HEK293 (cell line): Measurements from ENCODE around the gene C3.

Experiments used
- KLF1 ChIP-seq: fragments of 450-650 bp; formaldehyde crosslinking; IDR thresholded peaks from 2 replicates; pipeline ENCODE4 v1.5.1; 2016; ENCODE audit warnings: missing biosample characterization, missing genetic modification characterization
- KLF9 ChIP-seq: fragments of 450-650 bp; formaldehyde crosslinking; IDR thresholded peaks from 2 replicates; pipeline ENCODE4 v1.5.1; 2016; ENCODE audit warnings: missing biosample characterization, missing genetic modification characterization, low read depth
- MZF1 ChIP-seq: fragments of 450-650 bp; formaldehyde crosslinking; IDR thresholded peaks from 2 replicates; pipeline ENCODE4 v1.5.1; 2017; ENCODE audit warnings: missing biosample characterization, missing genetic modification characterization, borderline replicate concordance
- SETDB1 ChIP-seq: IDR thresholded peaks from one replicate; pipeline ENCODE4 v1.6.1; 2017; ENCODE audit warnings: mild to moderate bottlenecking, low read length, moderate library complexity, mixed read lengths; ENCODE audit not compliant: insufficient read length
- SP2 ChIP-seq: fragments of 450-650 bp; formaldehyde crosslinking; IDR thresholded peaks from 2 replicates; pipeline ENCODE4 v1.5.1; 2016; ENCODE audit warnings: missing biosample characterization, missing genetic modification characterization
- ZBTB17 ChIP-seq: fragments of 450-650 bp; formaldehyde crosslinking; IDR thresholded peaks from 2 replicates; pipeline ENCODE4 v1.5.1; 2016; ENCODE audit warnings: missing biosample characterization, missing genetic modification characterization
- ZBTB48 ChIP-seq: fragments of 450-650 bp; formaldehyde crosslinking; IDR thresholded peaks from 2 replicates; pipeline ENCODE4 v1.5.1; 2016; ENCODE audit warnings: missing biosample characterization, missing genetic modification characterization
- ZBTB8A ChIP-seq: fragments of 450-650 bp; formaldehyde crosslinking; IDR thresholded peaks from 2 replicates; pipeline ENCODE4 v1.5.1; 2016; ENCODE audit warnings: missing biosample characterization, missing genetic modification characterization
- ZEB2 ChIP-seq: fragments of 450-650 bp; formaldehyde crosslinking; IDR thresholded peaks from 2 replicates; pipeline ENCODE4 v1.5.1; 2016; ENCODE audit warnings: missing biosample characterization, missing genetic modification characterization
- ZFP37 ChIP-seq: fragments of 450-650 bp; formaldehyde crosslinking; IDR thresholded peaks from 2 replicates; pipeline ENCODE4 v1.5.1; 2016; ENCODE audit warnings: missing biosample characterization, missing genetic modification characterization
- ZNF155 ChIP-seq: fragments of 450-650 bp; formaldehyde crosslinking; IDR thresholded peaks from 2 replicates; pipeline ENCODE4 v1.5.1; 2016; ENCODE audit warnings: missing biosample characterization, missing genetic modification characterization
- ZNF184 ChIP-seq: fragments of 450-650 bp; IDR thresholded peaks from 2 replicates; pipeline ENCODE4 v1.5.1; 2018; ENCODE audit warnings: missing biosample characterization, mild to moderate bottlenecking, missing genetic modification characterization
- ZNF239 ChIP-seq: fragments of 450-650 bp; formaldehyde crosslinking; IDR thresholded peaks from 2 replicates; pipeline ENCODE4 v1.5.1; 2016; ENCODE audit warnings: missing biosample characterization, missing genetic modification characterization
- ZNF24 ChIP-seq: fragments of 450-650 bp; formaldehyde crosslinking; IDR thresholded peaks from 2 replicates; pipeline ENCODE4 v1.5.1; 2016; ENCODE audit warnings: missing biosample characterization, missing genetic modification characterization
- ZNF555 ChIP-seq: fragments of 450-650 bp; formaldehyde crosslinking; conservative IDR thresholded peaks from 2 replicates; pipeline ENCODE4 v1.5.1; 2017; ENCODE audit warnings: missing biosample characterization, mild to moderate bottlenecking, missing genetic modification characterization, inconsistent platforms
- ZNF558 ChIP-seq: fragments of 450-650 bp; formaldehyde crosslinking; IDR thresholded peaks from 2 replicates; pipeline ENCODE4 v1.5.1; 2016; ENCODE audit warnings: missing biosample characterization, missing genetic modification characterization
- ZNF561 ChIP-seq: fragments of 450-650 bp; IDR thresholded peaks from 2 replicates; pipeline ENCODE4 v1.5.1; 2018; ENCODE audit warnings: missing biosample characterization, missing genetic modification characterization, borderline replicate concordance
- ZNF664 ChIP-seq: fragments of 450-650 bp; formaldehyde crosslinking; IDR thresholded peaks from 2 replicates; pipeline ENCODE4 v1.5.1; 2016; ENCODE audit warnings: missing biosample characterization, missing genetic modification characterization
- ZNF76 ChIP-seq: fragments of 450-650 bp; formaldehyde crosslinking; IDR thresholded peaks from 2 replicates; pipeline ENCODE4; 2016; ENCODE audit warnings: low read depth, missing biosample characterization, missing genetic modification characterization, borderline replicate concordance
- ZNF792 ChIP-seq: fragments of 450-650 bp; formaldehyde crosslinking; IDR thresholded peaks from 2 replicates; pipeline ENCODE4 v1.5.1; 2016; ENCODE audit warnings: missing biosample characterization, missing genetic modification characterization
- ZNF830 ChIP-seq: fragments of 450-650 bp; IDR thresholded peaks from 2 replicates; pipeline ENCODE4 v1.5.0; 2018; ENCODE audit warnings: missing biosample characterization, missing genetic modification characterization, low read depth, mild to moderate bottlenecking, moderate library complexity
- ZNF837 ChIP-seq: fragments of 450-650 bp; formaldehyde crosslinking; IDR thresholded peaks from 2 replicates; pipeline ENCODE4 v1.5.1; 2016; ENCODE audit warnings: missing biosample characterization, missing genetic modification characterization
- TF ChIP-seq, protein P1 (sequence below): fragments of 450-650 bp; formaldehyde crosslinking; IDR thresholded peaks from 2 replicates; pipeline ENCODE4 v1.5.1; 2016; ENCODE audit warnings: missing biosample characterization, missing genetic modification characterization
- TF ChIP-seq, protein P2 (sequence below): fragments of 450-650 bp; formaldehyde crosslinking; IDR thresholded peaks from 2 replicates; pipeline ENCODE4 v1.5.1; 2016; ENCODE audit warnings: missing biosample characterization, missing genetic modification characterization
- TF ChIP-seq, protein P3 (sequence below): fragments of 450-650 bp; formaldehyde crosslinking; IDR thresholded peaks from 2 replicates; pipeline ENCODE4 v1.5.1; 2016; ENCODE audit warnings: missing biosample characterization, missing genetic modification characterization
- TF ChIP-seq, protein P4 (sequence below): fragments of 450-650 bp; IDR thresholded peaks from 2 replicates; pipeline ENCODE4 v1.5.1; 2018; ENCODE audit warnings: missing biosample characterization, mild to moderate bottlenecking, missing genetic modification characterization
- TF ChIP-seq, protein P5 (sequence below): fragments of 450-650 bp; formaldehyde crosslinking; IDR thresholded peaks from 2 replicates; pipeline ENCODE4 v1.5.1; 2016; ENCODE audit warnings: missing biosample characterization, missing genetic modification characterization

Gene C3

DNA sequence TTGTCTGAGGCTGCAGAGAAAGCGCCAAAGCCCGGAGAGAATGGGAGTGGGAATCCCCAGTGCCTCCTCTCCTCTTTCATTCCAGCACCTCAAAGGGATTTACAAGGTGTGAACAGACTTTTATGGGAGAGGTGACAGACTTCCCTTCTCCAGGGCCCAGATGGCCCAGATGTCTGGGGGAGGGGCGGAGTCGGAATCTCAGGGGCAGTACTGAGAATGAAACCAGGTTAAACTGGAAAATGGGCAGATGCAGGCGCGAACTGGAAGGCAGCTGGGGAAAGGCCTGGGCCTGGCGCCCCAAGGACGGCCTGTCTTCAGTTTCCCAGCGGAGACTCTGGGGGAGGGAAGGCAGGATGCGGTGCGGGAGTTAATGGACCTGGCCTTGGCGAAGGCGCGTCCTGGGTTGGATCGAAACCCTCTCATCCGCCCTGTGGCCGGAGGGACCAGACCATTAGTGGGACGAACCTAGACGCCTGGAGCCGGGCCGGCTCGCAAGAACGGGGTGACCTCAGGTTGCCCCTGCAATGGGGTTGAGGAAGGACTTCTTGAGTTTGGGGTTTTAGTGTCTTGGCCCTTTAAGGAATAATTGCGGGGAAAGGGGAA, 18.4 kb upstream of the C3 start (continued):
- TF ChIP-seq, protein P1, sequence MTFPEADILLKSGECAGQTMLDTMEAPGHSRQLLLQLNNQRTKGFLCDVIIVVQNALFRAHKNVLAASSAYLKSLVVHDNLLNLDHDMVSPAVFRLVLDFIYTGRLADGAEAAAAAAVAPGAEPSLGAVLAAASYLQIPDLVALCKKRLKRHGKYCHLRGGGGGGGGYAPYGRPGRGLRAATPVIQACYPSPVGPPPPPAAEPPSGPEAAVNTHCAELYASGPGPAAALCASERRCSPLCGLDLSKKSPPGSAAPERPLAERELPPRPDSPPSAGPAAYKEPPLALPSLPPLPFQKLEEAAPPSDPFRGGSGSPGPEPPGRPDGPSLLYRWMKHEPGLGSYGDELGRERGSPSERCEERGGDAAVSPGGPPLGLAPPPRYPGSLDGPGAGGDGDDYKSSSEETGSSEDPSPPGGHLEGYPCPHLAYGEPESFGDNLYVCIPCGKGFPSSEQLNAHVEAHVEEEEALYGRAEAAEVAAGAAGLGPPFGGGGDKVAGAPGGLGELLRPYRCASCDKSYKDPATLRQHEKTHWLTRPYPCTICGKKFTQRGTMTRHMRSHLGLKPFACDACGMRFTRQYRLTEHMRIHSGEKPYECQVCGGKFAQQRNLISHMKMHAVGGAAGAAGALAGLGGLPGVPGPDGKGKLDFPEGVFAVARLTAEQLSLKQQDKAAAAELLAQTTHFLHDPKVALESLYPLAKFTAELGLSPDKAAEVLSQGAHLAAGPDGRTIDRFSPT = 0 out of 2 replicates have a peak, but pooled peaks have one; percentile 14
- no peak for TF ChIP-seq ZEB2 (tag by site-specific recombination)
- no peak for TF ChIP-seq KLF9
- TF ChIP-seq SETDB1 = no peak
- TF ChIP-seq, protein P2, sequence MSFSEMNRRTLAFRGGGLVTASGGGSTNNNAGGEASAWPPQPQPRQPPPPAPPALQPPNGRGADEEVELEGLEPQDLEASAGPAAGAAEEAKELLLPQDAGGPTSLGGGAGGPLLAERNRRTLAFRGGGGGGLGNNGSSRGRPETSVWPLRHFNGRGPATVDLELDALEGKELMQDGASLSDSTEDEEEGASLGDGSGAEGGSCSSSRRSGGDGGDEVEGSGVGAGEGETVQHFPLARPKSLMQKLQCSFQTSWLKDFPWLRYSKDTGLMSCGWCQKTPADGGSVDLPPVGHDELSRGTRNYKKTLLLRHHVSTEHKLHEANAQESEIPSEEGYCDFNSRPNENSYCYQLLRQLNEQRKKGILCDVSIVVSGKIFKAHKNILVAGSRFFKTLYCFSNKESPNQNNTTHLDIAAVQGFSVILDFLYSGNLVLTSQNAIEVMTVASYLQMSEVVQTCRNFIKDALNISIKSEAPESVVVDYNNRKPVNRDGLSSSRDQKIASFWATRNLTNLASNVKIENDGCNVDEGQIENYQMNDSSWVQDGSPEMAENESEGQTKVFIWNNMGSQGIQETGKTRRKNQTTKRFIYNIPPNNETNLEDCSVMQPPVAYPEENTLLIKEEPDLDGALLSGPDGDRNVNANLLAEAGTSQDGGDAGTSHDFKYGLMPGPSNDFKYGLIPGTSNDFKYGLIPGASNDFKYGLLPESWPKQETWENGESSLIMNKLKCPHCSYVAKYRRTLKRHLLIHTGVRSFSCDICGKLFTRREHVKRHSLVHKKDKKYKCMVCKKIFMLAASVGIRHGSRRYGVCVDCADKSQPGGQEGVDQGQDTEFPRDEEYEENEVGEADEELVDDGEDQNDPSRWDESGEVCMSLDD = peak; percentile 33; the same call in 1 of the 2 replicates
- TF ChIP-seq ZNF76 (tag by site-specific recombination) = no peak
- TF ChIP-seq ZBTB48 (tag by site-specific recombination) = 0 out of 2 replicates have a peak, but pooled peaks have one; percentile 10
- TF ChIP-seq KLF1 (tag by site-specific recombination) = peak; percentile 25; the same call in 1 of the 2 replicates
- TF ChIP-seq ZNF555 = no peak
- TF ChIP-seq MZF1 (tag by site-specific recombination) = peak; percentile 84; the same call in 1 of the 2 replicates
- no peak for TF ChIP-seq ZNF792 (tag by site-specific recombination)
- TF ChIP-seq, protein P3, sequence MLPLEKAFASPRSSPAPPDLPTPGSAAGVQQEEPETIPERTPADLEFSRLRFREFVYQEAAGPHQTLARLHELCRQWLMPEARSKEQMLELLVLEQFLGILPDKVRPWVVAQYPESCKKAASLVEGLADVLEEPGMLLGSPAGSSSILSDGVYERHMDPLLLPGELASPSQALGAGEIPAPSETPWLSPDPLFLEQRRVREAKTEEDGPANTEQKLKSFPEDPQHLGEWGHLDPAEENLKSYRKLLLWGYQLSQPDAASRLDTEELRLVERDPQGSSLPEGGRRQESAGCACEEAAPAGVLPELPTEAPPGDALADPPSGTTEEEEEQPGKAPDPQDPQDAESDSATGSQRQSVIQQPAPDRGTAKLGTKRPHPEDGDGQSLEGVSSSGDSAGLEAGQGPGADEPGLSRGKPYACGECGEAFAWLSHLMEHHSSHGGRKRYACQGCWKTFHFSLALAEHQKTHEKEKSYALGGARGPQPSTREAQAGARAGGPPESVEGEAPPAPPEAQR = 0 out of 2 replicates have a peak, but pooled peaks have one; percentile 51
- TF ChIP-seq, protein P4, sequence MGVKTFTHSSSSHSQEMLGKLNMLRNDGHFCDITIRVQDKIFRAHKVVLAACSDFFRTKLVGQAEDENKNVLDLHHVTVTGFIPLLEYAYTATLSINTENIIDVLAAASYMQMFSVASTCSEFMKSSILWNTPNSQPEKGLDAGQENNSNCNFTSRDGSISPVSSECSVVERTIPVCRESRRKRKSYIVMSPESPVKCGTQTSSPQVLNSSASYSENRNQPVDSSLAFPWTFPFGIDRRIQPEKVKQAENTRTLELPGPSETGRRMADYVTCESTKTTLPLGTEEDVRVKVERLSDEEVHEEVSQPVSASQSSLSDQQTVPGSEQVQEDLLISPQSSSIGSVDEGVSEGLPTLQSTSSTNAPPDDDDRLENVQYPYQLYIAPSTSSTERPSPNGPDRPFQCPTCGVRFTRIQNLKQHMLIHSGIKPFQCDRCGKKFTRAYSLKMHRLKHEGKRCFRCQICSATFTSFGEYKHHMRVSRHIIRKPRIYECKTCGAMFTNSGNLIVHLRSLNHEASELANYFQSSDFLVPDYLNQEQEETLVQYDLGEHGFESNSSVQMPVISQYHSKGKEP (tag by site-specific recombination) = no peak
- TF ChIP-seq ZNF239 = no peak
- TF ChIP-seq ZFP37 (tag by site-specific recombination) = no peak
- TF ChIP-seq ZNF837 (tag by site-specific recombination) = no peak
- TF ChIP-seq ZNF155 (tag by site-specific recombination) = no peak
- no peak for TF ChIP-seq ZNF184
- 0 out of 2 replicates have a peak, but pooled peaks have one; percentile 28 for TF ChIP-seq ZBTB17 (tag by site-specific recombination)
- TF ChIP-seq ZNF561 (tag by site-specific recombination) = 0 out of 2 replicates have a peak, but pooled peaks have one; percentile 29
- peak; percentile 48; the same call in 1 of the 2 replicates for TF ChIP-seq SP2 (tag by site-specific recombination)
- no peak for TF ChIP-seq ZNF664 (tag by site-specific recombination)
- TF ChIP-seq ZBTB8A = 0 out of 2 replicates have a peak, but pooled peaks have one; percentile 44
- no peak for TF ChIP-seq ZNF558 (tag by site-specific recombination)
- no peak for TF ChIP-seq ZNF24 (tag by site-specific recombination)
- TF ChIP-seq, protein P5, sequence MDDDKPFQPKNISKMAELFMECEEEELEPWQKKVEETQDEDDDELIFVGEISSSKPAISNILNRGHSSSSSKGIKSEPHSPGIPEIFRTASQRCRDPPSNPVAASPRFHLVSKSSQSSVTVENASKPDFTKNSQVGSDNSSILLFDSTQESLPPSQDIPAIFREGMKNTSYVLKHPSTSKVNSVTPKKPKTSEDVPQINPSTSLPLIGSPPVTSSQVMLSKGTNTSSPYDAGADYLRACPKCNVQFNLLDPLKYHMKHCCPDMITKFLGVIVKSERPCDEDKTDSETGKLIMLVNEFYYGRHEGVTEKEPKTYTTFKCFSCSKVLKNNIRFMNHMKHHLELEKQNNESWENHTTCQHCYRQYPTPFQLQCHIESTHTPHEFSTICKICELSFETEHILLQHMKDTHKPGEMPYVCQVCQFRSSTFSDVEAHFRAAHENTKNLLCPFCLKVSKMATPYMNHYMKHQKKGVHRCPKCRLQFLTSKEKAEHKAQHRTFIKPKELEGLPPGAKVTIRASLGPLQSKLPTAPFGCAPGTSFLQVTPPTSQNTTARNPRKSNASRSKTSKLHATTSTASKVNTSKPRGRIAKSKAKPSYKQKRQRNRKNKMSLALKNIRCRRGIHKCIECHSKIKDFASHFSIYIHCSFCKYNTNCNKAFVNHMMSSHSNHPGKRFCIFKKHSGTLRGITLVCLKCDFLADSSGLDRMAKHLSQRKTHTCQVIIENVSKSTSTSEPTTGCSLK (tag by site-specific recombination) = no peak
- TF ChIP-seq ZNF830 (tag by site-specific recombination) = no peak
